IMR-90 (cell line): Measurements from ENCODE around the gene RPS2. TPM values are rescaled to one million over a fixed set of nuclear protein-coding genes. Genes with fewer than 3 reads are reported as not detected.

Experiments
- ATAC-seq: fragments of 200-7000 bp; cut with Tn5 transposase; 2 replicates; pipeline ENCODE4 v1.9.1; 2020; ENCODE audit warnings: low read depth, mild to moderate bottlenecking, moderate library complexity
- BruUV-seq: library from RNA; stranded (reverse); fragments of 400-500 nt; replicated peaks from 2 replicates; lab custom pipeline; 2021; lab: Mats Ljungman, UMichigan
- CTCF ChIA-PET: fragments of 300-600 bp; formaldehyde crosslinking; extraction: SDS; loops from one replicate; lab custom pipeline; 2021; ENCODE audit warnings: antibody characterized with exemption; lab: Yijun Ruan, JAX
- POLR2A ChIA-PET: fragments of 300-600 bp; sonication (Branson Sonifier 250); formaldehyde crosslinking; loops from one replicate; lab custom pipeline; 2022; ENCODE audit warnings: antibody characterized with exemption; ENCODE audit not compliant: unreplicated experiment; lab: Charles Lee
- DNase-seq: peaks from one replicate; pipeline ENCODE4 v3.0.0; 2013
- H2AFZ ChIP-seq: replicated peaks from 2 replicates; pipeline ENCODE3; 2013; ENCODE audit warnings: low read length, mild to moderate bottlenecking; ENCODE audit not compliant: poor library complexity
- H2AK5ac ChIP-seq: 2 replicates; pipeline ENCODE4 v1.6.1; 2013; ENCODE audit warnings: low read depth, low read length, inconsistent platforms
- H2AK9ac ChIP-seq: replicated peaks from 2 replicates; pipeline ENCODE3; 2013; ENCODE audit warnings: mild to moderate bottlenecking, low read depth, low read length, moderate library complexity; ENCODE audit not compliant: poor library complexity
- H2BK120ac ChIP-seq: 2 replicates; pipeline ENCODE4 v1.6.1; 2013; ENCODE audit warnings: low read depth, low read length, inconsistent platforms
- H2BK15ac ChIP-seq: 3 replicates; pipeline ENCODE4 v1.6.1; 2013; ENCODE audit warnings: low read depth, low read length, inconsistent platforms
- H2BK20ac ChIP-seq: 2 replicates; pipeline ENCODE4 v1.6.1; 2013; ENCODE audit warnings: low read depth, mild to moderate bottlenecking, inconsistent platforms, low read length, moderate library complexity
- H2BK5ac ChIP-seq: 2 replicates; pipeline ENCODE4 v1.6.1; 2013; ENCODE audit warnings: mild to moderate bottlenecking, low read depth, low read length, inconsistent platforms; ENCODE audit not compliant: poor library complexity, severe bottlenecking
- H3K14ac ChIP-seq: replicated peaks from 2 replicates; pipeline ENCODE4 v1.6.1; 2013; ENCODE audit warnings: low read depth, low read length, inconsistent platforms
- H3K18ac ChIP-seq: 2 replicates; pipeline ENCODE4 v1.6.1; 2013; ENCODE audit warnings: low read depth, low read length, control low read depth
- H3K23ac ChIP-seq: 2 replicates; pipeline ENCODE4 v1.6.1; 2013; ENCODE audit warnings: low read depth, low read length, inconsistent platforms
- H3K27ac ChIP-seq: 2 replicates; pipeline ENCODE4 v1.5.1; 2013; ENCODE audit warnings: mild to moderate bottlenecking, control low read depth, low read length; ENCODE audit not compliant: insufficient read depth
- H3K27me3 ChIP-seq: 2 replicates; pipeline ENCODE4 v1.6.1; 2013; ENCODE audit warnings: low read length; ENCODE audit not compliant: control insufficient read depth, insufficient read depth
- H3K36me3 ChIP-seq: 2 replicates; pipeline ENCODE4 v1.6.1; 2013; ENCODE audit warnings: low read length, mixed read lengths; ENCODE audit not compliant: control insufficient read depth, insufficient read depth
- H3K4ac ChIP-seq: 2 replicates; pipeline ENCODE4 v1.6.1; 2013; ENCODE audit warnings: low read depth, low read length, inconsistent platforms
- H3K4me1 ChIP-seq: 2 replicates; pipeline ENCODE4 v1.6.1; 2013; ENCODE audit warnings: low read length, mixed read lengths; ENCODE audit not compliant: control insufficient read depth, insufficient read depth
- H3K4me2 ChIP-seq: 2 replicates; pipeline ENCODE4 v1.6.1; 2013; ENCODE audit warnings: low read depth, mild to moderate bottlenecking, control low read depth, low read length, moderate library complexity
- H3K4me3 ChIP-seq: 2 replicates; pipeline ENCODE4 v1.5.1; 2013; ENCODE audit warnings: low read depth, mild to moderate bottlenecking, control low read depth, low read length, moderate library complexity; ENCODE audit not compliant: insufficient read depth
- H3K56ac ChIP-seq: 2 replicates; pipeline ENCODE4 v1.6.1; 2013; ENCODE audit warnings: low read length, inconsistent platforms; ENCODE audit not compliant: insufficient read depth; ENCODE audit errors: extremely low read depth
- H3K79me1 ChIP-seq, 2 experiments: 2 replicates each; pipeline ENCODE4 v1.6.1; 2013; ENCODE audit warnings: low read length in 2 of 2, inconsistent platforms in 1 of 2, low read depth in 1 of 2
- H3K9ac ChIP-seq: 2 replicates; pipeline ENCODE4 v1.6.1; 2013; ENCODE audit warnings: low read depth, low read length, control low read depth
- H3K9me1 ChIP-seq: 2 replicates; pipeline ENCODE4 v1.6.1; 2013; ENCODE audit warnings: low read length, inconsistent platforms; ENCODE audit not compliant: insufficient read depth
- H3K9me3 ChIP-seq: 2 replicates; pipeline ENCODE4 v1.6.1; 2013; ENCODE audit warnings: low read length; ENCODE audit not compliant: control insufficient read depth, insufficient read depth
- H4K20me1 ChIP-seq: 2 replicates; pipeline ENCODE4 v1.6.1; 2013; ENCODE audit warnings: low read length, inconsistent platforms; ENCODE audit not compliant: insufficient read depth
- H4K5ac ChIP-seq: 2 replicates; pipeline ENCODE4 v1.6.1; 2013; ENCODE audit warnings: mild to moderate bottlenecking, low read depth, low read length, control low read depth
- H4K8ac ChIP-seq, 2 experiments: 2 replicates each; pipeline ENCODE4 v1.6.1; 2013; ENCODE audit warnings: low read depth in 2 of 2, low read length in 2 of 2, control low read depth in 1 of 2, inconsistent platforms in 1 of 2
- H4K91ac ChIP-seq: 2 replicates; pipeline ENCODE4 v1.6.1; 2013; ENCODE audit warnings: low read depth, low read length, inconsistent platforms; ENCODE audit not compliant: insufficient read depth
- FOS ChIP-seq: fragments of 150-350 bp; IDR thresholded peaks from 2 replicates; pipeline ENCODE4 v1.6.1; 2016; ENCODE audit warnings: low read depth, low read length
- WGBS, 2 experiments: methylation state at CpG; one replicate each; pipeline versions ENCODE4 v1.1.5 to v1.1.7; 2013; ENCODE audit warnings: missing lambda C conversion rate in 2 of 2; ENCODE audit not compliant: insufficient read length in 1 of 2; ENCODE audit errors: extremely low coverage in 2 of 2; 5-methylcytosine and 5-hydroxymethylcytosine counted together
- dilution Hi-C: fragments of 300-500 bp; cut with HindIII; formaldehyde crosslinking; loops from one replicate; pipeline ENCODE4 v1.14.3; 2018; ENCODE audit warnings: low sequenced_read_pairs; ENCODE audit not compliant: unreplicated experiment
- in situ Hi-C: fragments of 300-500 bp; cut with MboI; formaldehyde crosslinking; loops from 3 replicates; pipeline ENCODE4 v1.14.3; 2019; ENCODE audit warnings: low sequenced_read_pairs, inconsistent platforms, mixed read lengths
- intact Hi-C: fragments of 100-400 bp; cut with micrococcal nuclease; formaldehyde crosslinking; loops from 2 replicates; pipeline ENCODE4 v1.10.0; 2022
- polyA plus RNA-seq, 3 experiments: library from polyadenylated mRNA; depleted of rRNA; stranded (reverse); fragments of >200 nt; gene quantifications; 2 replicates each; pipeline ENCODE4 v1.2.3, GENCODE V29; 2012; ENCODE audit warnings: low replicate concordance in 1 of 3
- total RNA-seq: library from RNA; depleted of rRNA; stranded (reverse); fragments of >200 nt; gene quantifications from 2 replicates; pipeline ENCODE4 v1.2.3, GENCODE V29; 2012

Gene RPS2
- total and polyA plus RNA-seq, 2 of the 4 experiments (the other 2 are of a cell fraction): 2,703 to 6,941 TPM

GRCh38 chr16:1922357-1922756, 42.3 kb downstream of the RPS2 start:
- ATAC-seq: no peak
- in situ Hi-C loops (no loop called here), dilution Hi-C loops (no loop called here), intact Hi-C loops (no loop called here)
- Histone ChIP-seq H2BK120ac (no peak overlapping the region), H2BK20ac (no peak overlapping the region), H2AK9ac (no peak overlapping the region), H3K23ac (no peak overlapping the region), H2AK5ac (no peak overlapping the region), H2AFZ (no peak overlapping the region), H3K27ac (no peak overlapping the region), H3K4me1 (no peaks in the 10 kb centered on the region), H4K91ac (no peak overlapping the region), H3K9me3 (no peaks in the 10 kb centered on the region; the same call in 1 of the 2 replicates), H3K9ac (no peak overlapping the region), H3K9me1 (no peaks in the 10 kb centered on the region; the same call in 1 of the 2 replicates), H3K4me3 (no peak overlapping the region), H4K5ac (no peak overlapping the region), H2BK15ac (no peak overlapping the region), H2BK5ac (no peak overlapping the region), H3K4me2 (no peak overlapping the region), H3K79me1 (no peaks in the 10 kb centered on the region), H3K27me3 (peaks cover 65% of the 10 kb centered on the region), H3K4ac (no peak overlapping the region), H4K8ac (no peak overlapping the region), H3K18ac (no peak overlapping the region), H4K20me1 (no peaks in the 10 kb centered on the region), H3K56ac (no peak overlapping the region), H3K36me3 (no peaks in the 10 kb centered on the region), H3K14ac (no peak overlapping the region)
- ChIA-PET CTCF (interaction anchor here (1.2 kb wide), 1 partner anchor 140 kb away, joined by 3 read pairs; the partner anchor contains the start of genes NUBP2 and SPSB3), POLR2A (no interaction called here)
- WGBS, 2 experiments: 80% methylated on average over 2 of the region's 8 CpGs; no CpG with 5 or more reads in 1 of the 2 experiments
- DNase-seq: no peak
- TF ChIP-seq FOS: no peak
- BruUV-seq: no TSS peak
